Measurements from ENCODE around the gene VARS2.
"Not testable (repeated sequence)": the region's sequence is repeated elsewhere in the genome, so short reads cannot be mapped to it uniquely, and the experiment has no call there.

Gene VARS2

DNA sequence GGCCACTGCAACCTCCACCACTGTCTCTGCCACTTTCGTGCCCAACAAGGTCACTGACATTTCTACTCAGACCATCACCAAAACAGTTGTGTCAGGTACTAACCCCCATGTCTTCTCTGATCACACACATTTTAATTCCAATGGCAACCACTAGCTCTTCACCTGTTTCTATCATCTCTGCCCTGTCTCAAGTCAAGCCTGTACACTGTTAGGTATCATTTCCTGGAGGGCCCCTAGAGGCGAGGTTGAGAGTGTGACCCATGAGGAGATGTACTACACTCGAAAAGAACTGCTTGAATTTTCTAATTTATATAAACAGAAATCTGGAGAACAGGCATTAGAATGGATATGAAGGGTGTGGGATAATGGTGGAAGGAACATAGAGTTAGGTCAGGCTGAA is 52.1 kb downstream of the VARS2 start:
- DNase-seq, result no peak

DNA sequence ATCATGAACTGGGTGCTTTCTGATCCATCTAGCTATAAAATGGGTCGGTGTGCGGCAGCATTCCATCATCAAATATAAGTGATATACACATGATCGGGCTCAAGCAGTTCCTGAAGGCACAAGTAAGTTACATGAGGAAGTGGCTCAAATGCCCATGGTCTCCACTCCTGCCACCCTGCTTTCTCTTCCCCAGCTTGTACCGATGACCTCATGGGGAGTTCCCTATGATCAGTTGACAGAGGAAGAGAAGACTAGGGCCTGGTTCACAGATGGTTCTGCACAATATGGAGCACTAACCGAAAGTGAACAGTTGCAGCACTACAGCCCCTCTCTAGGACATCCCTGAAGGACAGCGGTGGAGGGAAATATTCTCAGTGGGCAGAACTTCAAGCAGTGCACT is 55.1 kb downstream of the VARS2 start:
- DNase-seq, result not testable (repeated sequence)

DNA sequence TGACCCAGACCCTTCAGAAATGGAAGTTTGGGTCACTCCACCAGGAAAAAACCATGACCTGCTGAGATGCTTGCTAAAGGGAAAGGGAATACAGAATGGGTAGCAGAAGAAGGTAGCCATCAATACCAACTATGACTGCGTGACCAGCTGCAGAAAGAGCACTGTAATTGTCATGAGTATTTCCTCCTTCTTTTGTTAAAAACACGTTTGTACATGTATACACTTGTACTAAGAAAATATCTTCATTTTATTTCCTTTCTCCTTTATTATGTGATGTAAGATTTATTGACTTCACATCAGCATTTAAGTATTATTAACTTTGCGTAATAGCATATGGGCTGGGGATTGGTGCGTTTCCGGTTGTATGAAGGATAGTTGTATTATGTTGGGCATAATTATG is 56.9 kb downstream of the VARS2 start:
- DNase-seq, result no peak

- DNase-seq, result no peak
Observed at GRCh38 chr6:30972816-30973215, 58.8 kb downstream of the VARS2 start.

GRCh38 chr6:30974490-30975252 is 60.6 kb downstream of the VARS2 start:
- DNase-seq, result no peak
